ENCODE results near the gene ZNF548.

GRCh38 chr19:57348136-57348535, 41.5 kb upstream of the ZNF548 start:
- no peak for TF ChIP-seq EZH2 (IDR thresholded peaks at IDR 0.05; ENCODE audit: low read length)
- TF ChIP-seq, protein P1, sequence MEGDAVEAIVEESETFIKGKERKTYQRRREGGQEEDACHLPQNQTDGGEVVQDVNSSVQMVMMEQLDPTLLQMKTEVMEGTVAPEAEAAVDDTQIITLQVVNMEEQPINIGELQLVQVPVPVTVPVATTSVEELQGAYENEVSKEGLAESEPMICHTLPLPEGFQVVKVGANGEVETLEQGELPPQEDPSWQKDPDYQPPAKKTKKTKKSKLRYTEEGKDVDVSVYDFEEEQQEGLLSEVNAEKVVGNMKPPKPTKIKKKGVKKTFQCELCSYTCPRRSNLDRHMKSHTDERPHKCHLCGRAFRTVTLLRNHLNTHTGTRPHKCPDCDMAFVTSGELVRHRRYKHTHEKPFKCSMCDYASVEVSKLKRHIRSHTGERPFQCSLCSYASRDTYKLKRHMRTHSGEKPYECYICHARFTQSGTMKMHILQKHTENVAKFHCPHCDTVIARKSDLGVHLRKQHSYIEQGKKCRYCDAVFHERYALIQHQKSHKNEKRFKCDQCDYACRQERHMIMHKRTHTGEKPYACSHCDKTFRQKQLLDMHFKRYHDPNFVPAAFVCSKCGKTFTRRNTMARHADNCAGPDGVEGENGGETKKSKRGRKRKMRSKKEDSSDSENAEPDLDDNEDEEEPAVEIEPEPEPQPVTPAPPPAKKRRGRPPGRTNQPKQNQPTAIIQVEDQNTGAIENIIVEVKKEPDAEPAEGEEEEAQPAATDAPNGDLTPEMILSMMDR (optimal IDR thresholded peaks at IDR 0.05 in 1 of 3, IDR thresholded peaks at IDR 0.05 in 1 of 3, conservative IDR thresholded peaks at IDR 0.05 in 1 of 3; ENCODE audit: extremely low read depth in 1 of 3, insufficient read depth in 2 of 3, low read length in 3 of 3), result no peak
